Cardiac muscle cell (in vitro differentiated cells and primary cell): Measurements from ENCODE around the gene TMEM233. TPM values are rescaled to one million over a fixed set of nuclear protein-coding genes. Genes with fewer than 3 reads are reported as not detected.

ENCODE experiments used
- DNase-seq, 2 donors: peaks; one replicate each; pipeline versions ENCODE4 v3.0.0 to v3.0.0-alpha.2; 2010 to 2017; ENCODE audit warnings: low read depth in 1 of 2, low spot score in 1 of 2
- H3K27ac ChIP-seq: fragments of 200-600 bp; sonication (generic); 2 replicates; pipeline ENCODE4 v1.5.1; 2016
- H3K27me3 ChIP-seq: fragments of 200-600 bp; sonication (generic); 2 replicates; pipeline ENCODE4 v1.6.0; 2016; ENCODE audit warnings: control low read depth
- H3K36me3 ChIP-seq: fragments of 200-600 bp; sonication (generic); 2 replicates; pipeline ENCODE4 v1.5.1; 2016; ENCODE audit warnings: control low read depth
- H3K4me1 ChIP-seq: fragments of 200-600 bp; sonication (generic); 2 replicates; pipeline ENCODE4 v1.8.1; 2017; ENCODE audit warnings: low read depth, mild to moderate bottlenecking, mixed run types
- H3K4me3 ChIP-seq: fragments of 200-600 bp; sonication (generic); 2 replicates; pipeline ENCODE4 v1.5.1; 2016; ENCODE audit warnings: mild to moderate bottlenecking
- H3K9me3 ChIP-seq: fragments of 200-600 bp; sonication (generic); 2 replicates; pipeline ENCODE4 v1.5.1; 2017; ENCODE audit warnings: low read depth, mild to moderate bottlenecking, control low read depth
- CTCF ChIP-seq: IDR thresholded peaks from 2 replicates; pipeline ENCODE4 v1.5.1; 2012; ENCODE audit warnings: low read depth, mild to moderate bottlenecking, low read length
- polyA plus RNA-seq: library from polyadenylated mRNA; unstranded; fragments of >200 nt; fragmentation: Nextera tagmentation; extraction: Ambion mirVana; gene quantifications from 2 replicates; pipeline ENCODE4 v1.2.1, GENCODE V29; 2016
- total RNA-seq: library from RNA; depleted of rRNA; stranded (reverse); fragments of >200 nt; gene quantifications from 2 replicates; pipeline ENCODE4 v1.2.3, GENCODE V29; 2016

Gene TMEM233
- total and polyA plus RNA-seq, 2 experiments from 2014 or later = 0.06 TPM; not detected in 1

- H3K27me3 ChIP-seq = no peaks in the 10 kb centered on the region
- no peak overlapping the region for H3K4me3 ChIP-seq
- DNase-seq = no peak
- no peaks in the 10 kb centered on the region for H3K36me3 ChIP-seq
- no peak overlapping the region for H3K27ac ChIP-seq
- H3K9me3 ChIP-seq = no peaks in the 10 kb centered on the region
- H3K4me1 ChIP-seq = no peaks in the 10 kb centered on the region
- no peak for TF ChIP-seq CTCF
Measured at GRCh38 chr12:119686776-119687175, 93.2 kb downstream of the TMEM233 start.

- Histone ChIP-seq H3K27ac (no peak overlapping the region), H3K4me3 (no peak overlapping the region)
Measured at GRCh38 chr12:119687406-119687805, 93.8 kb downstream of the TMEM233 start.

GRCh38 chr12:119687879-119688278 lies 94.3 kb downstream of the TMEM233 start:
- no peaks in the 10 kb centered on the region for H3K9me3 ChIP-seq
- no peak overlapping the region for H3K27ac ChIP-seq
- DNase-seq = no peak
- H3K36me3 ChIP-seq = no peaks in the 10 kb centered on the region
- no peak for TF ChIP-seq CTCF
- no peaks in the 10 kb centered on the region for H3K27me3 ChIP-seq
- H3K4me3 ChIP-seq = no peak overlapping the region
- no peaks in the 10 kb centered on the region for H3K4me1 ChIP-seq

More at GRCh38 chr12:119687406-119687805, 93.8 kb downstream of the TMEM233 start:
- no peaks in the 10 kb centered on the region for H3K9me3 ChIP-seq
- TF ChIP-seq CTCF = no peak
- no peaks in the 10 kb centered on the region for H3K4me1 ChIP-seq
- H3K27me3 ChIP-seq = no peaks in the 10 kb centered on the region
- no peaks in the 10 kb centered on the region for H3K36me3 ChIP-seq
- DNase-seq = no peak

- TF ChIP-seq CTCF = no peak
- H3K4me1 ChIP-seq = no peaks in the 10 kb centered on the region
Measured at GRCh38 chr12:119689935-119690500, 96.4 kb downstream of the TMEM233 start.

GRCh38 chr12:119691202-119691810 lies 97.7 kb downstream of the TMEM233 start:
- DNase-seq = no peak
- H3K27ac ChIP-seq = no peak overlapping the region
- no peak for TF ChIP-seq CTCF
- H3K4me3 ChIP-seq = no peak overlapping the region
- H3K27me3 ChIP-seq = no peaks in the 10 kb centered on the region
- H3K4me1 ChIP-seq = no peaks in the 10 kb centered on the region
- H3K9me3 ChIP-seq = no peaks in the 10 kb centered on the region
- no peaks in the 10 kb centered on the region for H3K36me3 ChIP-seq

More at GRCh38 chr12:119689935-119690500, 96.4 kb downstream of the TMEM233 start:
- no peak for DNase-seq
- Histone ChIP-seq H3K4me3 (no peak overlapping the region), H3K9me3 (no peaks in the 10 kb centered on the region), H3K36me3 (no peaks in the 10 kb centered on the region), H3K27me3 (no peaks in the 10 kb centered on the region), H3K27ac (no peak overlapping the region)
